ENCODE results near the gene DUSP15.

DNA sequence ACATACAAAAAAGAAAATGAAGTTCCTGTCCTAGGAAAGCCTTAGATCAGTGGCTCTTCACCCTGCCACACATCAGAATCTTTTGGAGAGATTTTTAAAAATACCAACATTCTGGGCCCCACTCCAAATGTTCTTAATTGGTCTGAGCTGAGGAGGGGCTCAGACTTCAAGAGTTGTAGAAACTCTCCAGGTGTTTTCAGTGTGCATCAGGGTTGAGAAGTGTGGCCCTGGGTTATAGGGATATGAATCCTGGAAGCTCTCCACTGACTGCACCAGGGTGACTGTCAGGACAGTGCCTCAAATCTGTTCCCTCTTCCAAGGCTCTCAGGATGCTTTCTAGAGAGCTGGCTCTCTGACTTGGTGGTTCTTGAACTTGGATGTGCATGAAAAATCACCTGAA is 56.7 kb downstream of the DUSP15 start:
- TF ChIP-seq CTCF (IDR thresholded peaks at IDR 0.05; ENCODE audit: insufficient read depth, low read length, poor library complexity, severe bottlenecking), result no peak
- TF ChIP-seq EZH2phosphoT487 (conservative IDR thresholded peaks at IDR 0.05; ENCODE audit: low read length), result no peak

Measured in SU-DHL-6 (cell line).